Right lobe of liver (tissue), 4 donors: ENCODE measurements around the gene KLHL6.
"Not testable (repeated sequence)": the region's sequence is repeated elsewhere in the genome, so short reads cannot be mapped to it uniquely, and the experiment has no call there.

Experiments
- POLR2A ChIP-seq: fragments of 450-650 bp; IDR thresholded peaks from one replicate; pipeline ENCODE4 v1.6.1; 2017; ENCODE audit warnings: antibody characterized with exemption, mild to moderate bottlenecking
- TF ChIP-seq, protein P1 (sequence below), 4 donors: fragments of 200-600 bp in 3 of 4; fragments of 450-650 bp in 1 of 4; IDR thresholded peaks; one replicate each; pipeline versions ENCODE4 v1.5.1 to v1.8.0; 2016 to 2022; ENCODE audit warnings: antibody characterized with exemption in 4 of 4, mild to moderate bottlenecking in 2 of 4
- donor health status: DM: no; HTN: no; CAD: no.
- donor health status: DM: no; HTN: no; CAD: no.
- donor health status: DM: no; HTN: yes; CAD: no.

DNA sequence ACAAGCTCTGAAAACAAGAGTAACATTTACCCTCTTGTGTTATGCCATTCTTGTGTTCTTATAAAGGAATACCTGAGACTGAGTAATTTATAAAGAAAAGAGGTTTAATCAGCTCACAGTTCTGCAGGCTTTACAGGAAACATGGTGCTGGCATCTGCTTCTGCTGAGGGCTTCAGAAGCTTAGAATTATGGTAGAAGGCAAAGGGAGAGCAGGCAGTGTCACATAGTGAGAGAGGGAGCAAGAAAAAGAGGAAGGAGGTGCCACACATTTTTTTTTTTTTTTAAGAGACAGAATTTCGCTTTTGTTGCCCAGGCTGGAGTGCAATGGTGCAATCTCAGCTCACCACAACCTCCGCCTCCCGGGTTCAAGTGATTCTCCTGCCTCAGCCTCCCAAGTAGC is 115.0 kb downstream of the KLHL6 start:
- TF ChIP-seq, protein P1, sequence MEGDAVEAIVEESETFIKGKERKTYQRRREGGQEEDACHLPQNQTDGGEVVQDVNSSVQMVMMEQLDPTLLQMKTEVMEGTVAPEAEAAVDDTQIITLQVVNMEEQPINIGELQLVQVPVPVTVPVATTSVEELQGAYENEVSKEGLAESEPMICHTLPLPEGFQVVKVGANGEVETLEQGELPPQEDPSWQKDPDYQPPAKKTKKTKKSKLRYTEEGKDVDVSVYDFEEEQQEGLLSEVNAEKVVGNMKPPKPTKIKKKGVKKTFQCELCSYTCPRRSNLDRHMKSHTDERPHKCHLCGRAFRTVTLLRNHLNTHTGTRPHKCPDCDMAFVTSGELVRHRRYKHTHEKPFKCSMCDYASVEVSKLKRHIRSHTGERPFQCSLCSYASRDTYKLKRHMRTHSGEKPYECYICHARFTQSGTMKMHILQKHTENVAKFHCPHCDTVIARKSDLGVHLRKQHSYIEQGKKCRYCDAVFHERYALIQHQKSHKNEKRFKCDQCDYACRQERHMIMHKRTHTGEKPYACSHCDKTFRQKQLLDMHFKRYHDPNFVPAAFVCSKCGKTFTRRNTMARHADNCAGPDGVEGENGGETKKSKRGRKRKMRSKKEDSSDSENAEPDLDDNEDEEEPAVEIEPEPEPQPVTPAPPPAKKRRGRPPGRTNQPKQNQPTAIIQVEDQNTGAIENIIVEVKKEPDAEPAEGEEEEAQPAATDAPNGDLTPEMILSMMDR (IDR thresholded peaks at IDR 0.05) = not testable (repeated sequence)
- TF ChIP-seq POLR2A = not testable (repeated sequence)
